HEK293T (cell line): ENCODE data around the gene COL26A1.

Experiments used
- CTCF ChIA-PET: fragments of 350-600 bp; formaldehyde crosslinking; extraction: SDS; loops from one replicate; lab custom pipeline; 2021; ENCODE audit warnings: antibody characterized with exemption, inconsistent platforms; lab: Yijun Ruan, JAX
- POLR2A ChIA-PET: fragments of 350-600 bp; formaldehyde crosslinking; extraction: SDS; loops from one replicate; lab custom pipeline; 2020; ENCODE audit warnings: antibody characterized with exemption, inconsistent platforms; lab: Yijun Ruan, JAX
- DNase-seq: peaks from one replicate; pipeline ENCODE4 v3.0.0; 2012; ENCODE audit warnings: mixed read lengths; ENCODE audit errors: extremely low spot score
- ARNT ChIP-seq: fragments of 450-650 bp; IDR thresholded peaks from 2 replicates; pipeline ENCODE4 v1.6.1; 2017; ENCODE audit warnings: mild to moderate bottlenecking
- BHLHE40 ChIP-seq: fragments of 450-650 bp; IDR thresholded peaks from 2 replicates; pipeline ENCODE4 v1.6.1; 2016; ENCODE audit warnings: mild to moderate bottlenecking, moderate library complexity, borderline replicate concordance
- CTBP1 ChIP-seq: fragments of 450-650 bp; IDR thresholded peaks from 2 replicates; pipeline ENCODE4 v1.6.1; 2016; ENCODE audit warnings: borderline replicate concordance
- ELF4 ChIP-seq: fragments of 450-650 bp; IDR thresholded peaks from 2 replicates; pipeline ENCODE4 v1.6.1; 2017; ENCODE audit warnings: antibody characterized with exemption
- FOXA1 ChIP-seq: fragments of 450-650 bp; IDR thresholded peaks from 2 replicates; pipeline ENCODE4 v1.6.1; 2016; ENCODE audit warnings: mild to moderate bottlenecking
- FOXK2 ChIP-seq: fragments of 450-650 bp; IDR thresholded peaks from 2 replicates; pipeline ENCODE4 v1.6.1; 2016; ENCODE audit warnings: mild to moderate bottlenecking
- FOXM1 ChIP-seq: fragments of 450-650 bp; IDR thresholded peaks from 2 replicates; pipeline ENCODE4 v1.6.1; 2017; ENCODE audit warnings: mild to moderate bottlenecking, borderline replicate concordance
- HDGF ChIP-seq: fragments of 450-650 bp; IDR thresholded peaks from 2 replicates; pipeline ENCODE4 v1.6.1; 2017; ENCODE audit warnings: antibody characterized with exemption, borderline replicate concordance
- L3MBTL2 ChIP-seq: fragments of 450-650 bp; conservative IDR thresholded peaks from 2 replicates; pipeline ENCODE4 v1.6.1; 2016; ENCODE audit warnings: mild to moderate bottlenecking
- LEF1 ChIP-seq: fragments of 450-650 bp; IDR thresholded peaks from 2 replicates; pipeline ENCODE4 v1.6.1; 2017; ENCODE audit warnings: mild to moderate bottlenecking, borderline replicate concordance
- NFRKB ChIP-seq: fragments of 450-650 bp; IDR thresholded peaks from 2 replicates; pipeline ENCODE4 v1.6.1; 2016; ENCODE audit warnings: mild to moderate bottlenecking, moderate library complexity
- SP1 ChIP-seq: fragments of 450-650 bp; IDR thresholded peaks from 2 replicates; pipeline ENCODE4 v1.6.1; 2017
- SUZ12 ChIP-seq: fragments of 450-650 bp; IDR thresholded peaks from 2 replicates; pipeline ENCODE4 v1.6.1; 2016; ENCODE audit warnings: mild to moderate bottlenecking
- TARDBP ChIP-seq: fragments of 450-650 bp; IDR thresholded peaks from 2 replicates; pipeline ENCODE4 v1.6.1; 2016
- ZNF384 ChIP-seq: fragments of 450-650 bp; IDR thresholded peaks from 2 replicates; pipeline ENCODE4 v1.6.1; 2016
- TF ChIP-seq, protein P1 (sequence below): fragments of 450-650 bp; IDR thresholded peaks from 2 replicates; pipeline ENCODE4 v1.6.1; 2016

The COL26A1 gene

GRCh38 chr7:101521430-101521925 lies 158.8 kb downstream of the COL26A1 start:
- ChIA-PET CTCF (no interaction called here), POLR2A (no interaction called here)
- DNase-seq = no peak
- TF ChIP-seq TARDBP = no peak

GRCh38 chr7:101522021-101522420 lies 159.3 kb downstream of the COL26A1 start:
- ChIA-PET POLR2A (no interaction called here), CTCF (interaction anchor here (1.1 kb wide), 1 partner anchor 16 kb away, joined by 6 read pairs; no protein-coding TSS in a partner anchor)
- DNase-seq = no peak
- TF ChIP-seq SP1 (no peak), FOXA1 (no peak)
- TF ChIP-seq, protein P1, sequence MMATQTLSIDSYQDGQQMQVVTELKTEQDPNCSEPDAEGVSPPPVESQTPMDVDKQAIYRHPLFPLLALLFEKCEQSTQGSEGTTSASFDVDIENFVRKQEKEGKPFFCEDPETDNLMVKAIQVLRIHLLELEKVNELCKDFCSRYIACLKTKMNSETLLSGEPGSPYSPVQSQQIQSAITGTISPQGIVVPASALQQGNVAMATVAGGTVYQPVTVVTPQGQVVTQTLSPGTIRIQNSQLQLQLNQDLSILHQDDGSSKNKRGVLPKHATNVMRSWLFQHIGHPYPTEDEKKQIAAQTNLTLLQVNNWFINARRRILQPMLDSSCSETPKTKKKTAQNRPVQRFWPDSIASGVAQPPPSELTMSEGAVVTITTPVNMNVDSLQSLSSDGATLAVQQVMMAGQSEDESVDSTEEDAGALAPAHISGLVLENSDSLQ = no peak

DNA sequence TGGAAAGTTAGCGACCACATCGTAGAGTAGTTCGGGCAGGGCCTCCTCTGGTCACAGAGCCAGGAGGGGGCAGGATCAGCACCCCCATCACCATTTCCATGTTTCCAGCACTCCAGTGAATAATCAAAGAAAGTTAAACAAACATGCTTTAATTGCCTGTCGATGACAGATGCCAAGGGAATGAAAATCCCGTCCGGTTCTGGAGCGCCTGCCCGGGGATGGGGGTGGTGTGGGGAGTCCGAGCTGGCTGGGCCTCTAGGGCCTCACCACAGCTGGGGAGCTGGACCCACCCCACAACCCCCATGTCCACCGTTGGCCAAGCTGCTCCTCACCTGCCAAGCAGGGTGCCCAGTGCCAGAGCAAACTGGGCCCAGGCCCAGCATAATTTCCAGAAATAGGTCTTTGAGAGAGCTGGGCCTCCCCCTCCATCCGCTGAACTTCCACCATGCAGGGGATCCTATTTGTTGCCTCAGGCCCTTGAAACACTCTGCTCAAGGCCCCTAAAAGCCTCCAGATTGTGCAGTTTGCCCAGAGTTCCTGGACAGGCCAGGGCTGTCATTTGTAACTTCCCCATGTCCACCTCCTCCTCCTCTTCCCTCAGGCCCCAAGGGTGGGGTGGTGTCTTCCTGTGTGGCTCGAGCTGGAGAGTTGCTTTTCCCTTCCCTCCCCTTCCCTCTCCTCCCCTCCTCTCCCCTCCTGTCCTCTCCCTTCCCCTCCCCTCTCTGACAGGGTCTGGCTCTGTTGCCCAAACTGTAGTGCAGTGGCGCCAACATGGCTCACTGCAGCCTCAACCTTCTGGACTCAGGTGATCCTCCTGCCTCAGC lies 165.4 kb downstream of the COL26A1 start:
- DNase-seq = no peak
- ChIA-PET POLR2A (no interaction called here), CTCF (interaction anchor here (0.7 kb wide), 1 partner anchor 13 kb away, joined by 7 read pairs; no protein-coding TSS in a partner anchor)
- TF ChIP-seq BHLHE40 (no peak), ZNF384 (no peak), LEF1 (no peak), CTBP1 (no peak), TARDBP (no peak), HDGF (no peak), NFRKB (no peak), FOXM1 (no peak), FOXK2 (no peak), FOXA1 (no peak), ELF4 (no peak), SUZ12 (no peak)
- TF ChIP-seq, protein P1 = no peak

DNA sequence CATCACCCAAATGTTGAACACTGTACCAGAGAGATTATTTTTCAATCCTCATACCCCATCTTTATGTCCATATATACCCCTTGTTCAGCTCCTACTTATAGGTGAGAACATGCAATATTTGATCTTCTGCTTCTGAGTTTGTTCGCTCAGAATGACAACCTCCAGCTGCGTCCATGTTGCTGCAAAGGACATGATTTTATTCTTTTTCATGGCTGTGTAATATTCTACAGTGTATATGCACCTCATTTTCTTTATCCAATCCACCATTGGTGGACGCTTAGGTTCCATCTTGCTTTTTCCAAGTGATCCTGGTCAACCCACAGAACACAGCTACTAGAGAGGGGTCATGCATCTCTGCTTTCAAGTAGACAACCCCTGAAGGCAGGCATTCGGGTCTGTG lies 166.9 kb downstream of the COL26A1 start:
- TF ChIP-seq, protein P1 = no peak
- TF ChIP-seq SP1 = no peak
- TF ChIP-seq CTBP1 = no peak
- TF ChIP-seq FOXA1 = no peak
- TF ChIP-seq L3MBTL2 = no peak
- ChIA-PET CTCF (no interaction called here), POLR2A (no interaction called here)
- no peak for DNase-seq

GRCh38 chr7:101531726-101532357 lies 169.2 kb downstream of the COL26A1 start:
- CTCF ChIA-PET = interaction anchor here (0.7 kb wide), 2 partner anchors 20 to 597 kb away, joined by 3 read pairs; no protein-coding TSS in a partner anchor
- TF ChIP-seq CTBP1 (no peak), ZNF384 (no peak), BHLHE40 (no peak), FOXA1 (no peak), HDGF (no peak), NFRKB (no peak), ARNT (no peak), TARDBP (no peak), SUZ12 (no peak), FOXK2 (no peak), L3MBTL2 (no peak), FOXM1 (no peak), LEF1 (no peak)
- TF ChIP-seq, protein P1 = no peak

DNA sequence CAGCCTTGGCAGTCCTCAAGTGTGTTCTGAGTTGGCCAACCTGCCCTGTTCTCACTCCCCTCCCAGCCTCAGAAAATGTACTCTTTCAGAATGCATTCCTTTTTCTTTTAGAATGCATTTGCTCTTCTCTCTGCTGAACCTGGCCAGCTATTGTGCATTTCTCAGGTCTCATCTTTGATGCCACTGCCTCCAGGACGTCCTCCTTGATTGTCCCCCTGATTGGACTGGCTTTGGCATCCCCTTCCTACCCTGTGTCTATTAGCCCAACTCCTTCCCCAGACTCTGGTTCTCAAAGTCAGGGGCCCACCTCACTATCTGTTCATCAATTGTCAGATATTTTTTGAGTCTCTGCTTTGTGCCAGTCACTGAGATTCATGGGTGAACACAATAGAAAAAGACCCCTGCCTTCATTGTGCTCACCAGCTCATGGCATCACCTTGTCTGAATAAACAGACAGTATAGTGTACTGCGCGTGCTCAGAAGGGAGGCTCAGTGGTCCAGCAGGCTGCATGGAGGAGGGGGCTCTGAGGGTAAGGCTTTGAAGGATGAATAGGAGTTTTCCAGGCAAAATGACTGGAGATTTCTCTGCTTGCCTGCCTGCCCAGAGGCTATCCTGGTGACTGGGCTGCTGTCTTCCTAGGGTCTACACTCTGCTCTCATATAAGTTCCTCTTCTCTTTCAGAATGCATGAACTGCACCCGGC lies 169.9 kb downstream of the COL26A1 start:
- ChIA-PET CTCF (no interaction called here), POLR2A (interaction anchor here (0.6 to 0.9 kb wide), 2 partner anchors 10 to 280 kb away, joined by 3 read pairs; no protein-coding TSS in a partner anchor)
- no peak for DNase-seq
- no peak for TF ChIP-seq FOXM1
- TF ChIP-seq SUZ12 = no peak
- no peak for TF ChIP-seq NFRKB
- no peak for TF ChIP-seq HDGF
- TF ChIP-seq L3MBTL2 = no peak
- no peak for TF ChIP-seq FOXA1
- no peak for TF ChIP-seq ZNF384
- no peak for TF ChIP-seq ARNT
- TF ChIP-seq FOXK2 = no peak
- TF ChIP-seq, protein P1 = no peak
- TF ChIP-seq LEF1 = no peak
- TF ChIP-seq TARDBP = no peak
- TF ChIP-seq SP1 = no peak

More at GRCh38 chr7:101531726-101532357, 169.2 kb downstream of the COL26A1 start:
- peak; percentile 32 for DNase-seq
- POLR2A ChIA-PET = interaction anchor here (0.6 kb wide), 1 partner anchor 279 kb away, joined by 3 read pairs; no protein-coding TSS in a partner anchor
